Mesendoderm (in vitro differentiated cells): ENCODE data around the gene SV2C.

Experiments used
- DNase-seq: peaks from one replicate; pipeline ENCODE4 v3.0.0; 2013
- H2AK5ac ChIP-seq: 2 replicates; pipeline ENCODE4 v1.6.1; 2013; ENCODE audit warnings: low read length, inconsistent platforms
- H2BK120ac ChIP-seq: 2 replicates; pipeline ENCODE4 v1.6.1; 2013; ENCODE audit warnings: low read depth, mild to moderate bottlenecking, low read length, moderate library complexity, mixed read lengths
- H2BK15ac ChIP-seq: replicated peaks from 2 replicates; pipeline ENCODE4 v1.6.1; 2013; ENCODE audit warnings: low read depth, mild to moderate bottlenecking, moderate library complexity
- H2BK5ac ChIP-seq: 2 replicates; pipeline ENCODE4 v1.6.1; 2013; ENCODE audit warnings: low read length, inconsistent platforms
- H3K18ac ChIP-seq: 2 replicates; pipeline ENCODE4 v1.6.1; 2013; ENCODE audit warnings: mild to moderate bottlenecking, low read length, mixed read lengths
- H3K23ac ChIP-seq: one replicate; pipeline ENCODE4 v1.6.1; 2013; ENCODE audit warnings: low read length
- H3K27ac ChIP-seq: 2 replicates; pipeline ENCODE4 v1.5.1; 2013; ENCODE audit warnings: low read depth, mild to moderate bottlenecking, inconsistent platforms, low read length, moderate library complexity
- H3K27me3 ChIP-seq: 2 replicates; pipeline ENCODE4 v1.6.1; 2013; ENCODE audit warnings: low read length, control low read depth, mild to moderate bottlenecking, inconsistent platforms; ENCODE audit not compliant: insufficient read depth, poor library complexity
- H3K36me3 ChIP-seq: 2 replicates; pipeline ENCODE4 v1.6.1; 2013; ENCODE audit warnings: low read length, inconsistent platforms; ENCODE audit not compliant: control insufficient read depth, insufficient read depth
- H3K4ac ChIP-seq: one replicate; pipeline ENCODE4 v1.6.1; 2013; ENCODE audit warnings: low read depth, mild to moderate bottlenecking, low read length, moderate library complexity
- H3K4me1 ChIP-seq: 2 replicates; pipeline ENCODE4 v1.6.1; 2013; ENCODE audit warnings: low read depth, low read length, inconsistent platforms; ENCODE audit not compliant: control insufficient read depth
- H3K4me2 ChIP-seq: 2 replicates; pipeline ENCODE4 v1.6.1; 2013; ENCODE audit warnings: low read length
- H3K4me3 ChIP-seq: 2 replicates; pipeline ENCODE4 v1.5.1; 2013; ENCODE audit warnings: mild to moderate bottlenecking, low read length
- H3K56ac ChIP-seq: one replicate; pipeline ENCODE4 v1.6.1; 2013; ENCODE audit warnings: low read length
- H3K79me1 ChIP-seq: 2 replicates; pipeline ENCODE4 v1.6.1; 2013; ENCODE audit warnings: low read length, inconsistent platforms
- H3K79me2 ChIP-seq: 2 replicates; pipeline ENCODE4 v1.6.1; 2013; ENCODE audit warnings: mild to moderate bottlenecking, low read length; ENCODE audit not compliant: control insufficient read depth, insufficient read depth
- H3K9ac ChIP-seq: 2 replicates; pipeline ENCODE4 v1.6.1; 2013; ENCODE audit warnings: low read length, inconsistent platforms
- H4K5ac ChIP-seq: one replicate; pipeline ENCODE4 v1.6.1; 2013; ENCODE audit warnings: low read length
- H4K8ac ChIP-seq: one replicate; pipeline ENCODE4 v1.6.1; 2013; ENCODE audit warnings: low read depth, mild to moderate bottlenecking, control low read depth, low read length, moderate library complexity
- WGBS: extraction: QIAGEN DNeasy Blood & Tissue Kit; methylation state at CpG from one replicate; pipeline ENCODE4 v1.1.7; 2013; ENCODE audit warnings: low lambda C conversion rate, missing lambda C conversion rate; ENCODE audit not compliant: insufficient coverage; ENCODE audit errors: extremely low coverage; 5-methylcytosine and 5-hydroxymethylcytosine counted together

SV2C gene

GRCh38 chr5:76337953-76338451 lies 254.8 kb downstream of the SV2C start:
- H4K8ac ChIP-seq: no peak overlapping the region
- H3K9ac ChIP-seq: no peak overlapping the region
- WGBS: no CpG with 5 or more reads among the region's 1 CpG
- no peak overlapping the region for H2BK5ac ChIP-seq
- H3K4me2 ChIP-seq: no peak overlapping the region
- H3K79me2 ChIP-seq: no peaks in the 10 kb centered on the region
- no peak overlapping the region for H3K4ac ChIP-seq
- H2BK15ac ChIP-seq: no peak overlapping the region
- H3K4me3 ChIP-seq: no peak overlapping the region
- no peaks in the 10 kb centered on the region for H3K79me1 ChIP-seq
- H3K23ac ChIP-seq: no peak overlapping the region
- H3K56ac ChIP-seq: no peak overlapping the region
- no peak overlapping the region for H3K18ac ChIP-seq
- no peaks in the 10 kb centered on the region for H3K36me3 ChIP-seq
- H3K27me3 ChIP-seq: no peaks in the 10 kb centered on the region
- no peak overlapping the region for H2BK120ac ChIP-seq
- H3K4me1 ChIP-seq: peaks cover 4% of the 10 kb centered on the region
- DNase-seq: peak; percentile 99
- H4K5ac ChIP-seq: no peak overlapping the region
- H2AK5ac ChIP-seq: no peak overlapping the region
- no peak overlapping the region for H3K27ac ChIP-seq

GRCh38 chr5:76339919-76340318 lies 256.7 kb downstream of the SV2C start:
- no CpG with 5 or more reads among the region's 3 CpGs for WGBS
- no peak overlapping the region for H2BK5ac ChIP-seq

DNA sequence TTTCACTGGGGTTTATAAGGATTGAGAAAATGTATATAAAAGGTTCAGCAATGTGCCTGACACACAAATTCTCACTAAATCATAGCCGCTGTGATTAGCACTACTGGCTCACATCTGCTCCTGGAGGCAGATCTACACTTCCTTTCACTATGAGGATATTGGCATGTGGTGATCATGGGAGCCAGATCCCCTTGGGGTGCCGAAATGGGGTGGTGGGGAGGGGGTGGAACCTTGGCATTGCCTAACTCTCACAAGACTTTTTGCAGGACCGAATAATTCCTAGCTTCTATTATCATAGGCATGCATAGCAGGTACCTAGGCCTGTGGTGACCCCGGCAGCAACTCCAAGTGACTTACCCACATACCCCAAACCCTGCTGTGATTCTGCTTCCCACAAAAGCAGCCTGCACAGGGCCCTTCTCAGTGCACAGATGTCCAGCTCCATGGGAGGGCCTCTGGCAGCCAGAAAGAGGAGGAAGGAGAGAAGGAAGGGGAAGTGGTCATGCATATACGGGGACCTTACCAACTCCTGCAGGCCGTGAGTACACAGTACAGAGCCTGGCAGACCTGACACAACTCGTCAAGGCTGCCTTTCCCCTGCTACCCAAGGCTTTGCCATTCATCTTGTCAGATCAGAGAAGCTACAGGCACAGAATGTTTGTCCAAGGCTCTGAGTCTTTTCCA lies 258.6 kb downstream of the SV2C start:
- Histone ChIP-seq H3K27ac (no peak overlapping the region), H4K8ac (no peak overlapping the region), H2BK15ac (no peak overlapping the region), H3K79me1 (no peaks in the 10 kb centered on the region), H3K4me1 (peaks cover 4% of the 10 kb centered on the region), H2BK5ac (no peak overlapping the region), H3K23ac (no peak overlapping the region), H3K4ac (no peak overlapping the region), H3K9ac (no peak overlapping the region), H3K36me3 (no peaks in the 10 kb centered on the region), H2AK5ac (no peak overlapping the region), H3K56ac (no peak overlapping the region), H3K79me2 (no peaks in the 10 kb centered on the region), H3K4me3 (no peak overlapping the region), H3K27me3 (no peaks in the 10 kb centered on the region), H2BK120ac (no peak overlapping the region), H4K5ac (no peak overlapping the region), H3K4me2 (no peak overlapping the region), H3K18ac (no peak overlapping the region)
- WGBS: no CpG with 5 or more reads among the region's 7 CpGs
- no peak for DNase-seq

More at GRCh38 chr5:76339919-76340318, 256.7 kb downstream of the SV2C start:
- Histone ChIP-seq H3K9ac (no peak overlapping the region), H3K79me1 (no peaks in the 10 kb centered on the region), H4K5ac (no peak overlapping the region), H3K36me3 (no peaks in the 10 kb centered on the region), H3K56ac (no peak overlapping the region), H3K23ac (no peak overlapping the region), H3K4me1 (peaks cover 4% of the 10 kb centered on the region), H3K79me2 (no peaks in the 10 kb centered on the region), H3K4ac (no peak overlapping the region), H4K8ac (no peak overlapping the region), H2BK120ac (no peak overlapping the region), H2AK5ac (no peak overlapping the region), H3K18ac (no peak overlapping the region), H3K4me2 (no peak overlapping the region), H2BK15ac (no peak overlapping the region), H3K4me3 (no peak overlapping the region), H3K27me3 (no peaks in the 10 kb centered on the region), H3K27ac (no peak overlapping the region)
- no peak for DNase-seq

GRCh38 chr5:76342474-76342873 lies 259.3 kb downstream of the SV2C start:
- no peak overlapping the region for H3K23ac ChIP-seq
- no peak overlapping the region for H3K27ac ChIP-seq
- no peaks in the 10 kb centered on the region for H3K36me3 ChIP-seq
- WGBS: no CpG with 5 or more reads among the region's 1 CpG
- peaks cover 3% of the 10 kb centered on the region for H3K4me1 ChIP-seq
- no peaks in the 10 kb centered on the region for H3K79me1 ChIP-seq
- no peak overlapping the region for H2BK15ac ChIP-seq
- no peak overlapping the region for H2BK5ac ChIP-seq
- DNase-seq: no peak
- no peak overlapping the region for H3K4me2 ChIP-seq
- H2AK5ac ChIP-seq: no peak overlapping the region
- H2BK120ac ChIP-seq: no peak overlapping the region
- no peak overlapping the region for H3K56ac ChIP-seq
- no peak overlapping the region for H4K5ac ChIP-seq
- H4K8ac ChIP-seq: no peak overlapping the region
- no peaks in the 10 kb centered on the region for H3K79me2 ChIP-seq
- H3K27me3 ChIP-seq: no peaks in the 10 kb centered on the region
- H3K4me3 ChIP-seq: no peak overlapping the region
- no peak overlapping the region for H3K4ac ChIP-seq
- no peak overlapping the region for H3K9ac ChIP-seq
- H3K18ac ChIP-seq: no peak overlapping the region

DNA sequence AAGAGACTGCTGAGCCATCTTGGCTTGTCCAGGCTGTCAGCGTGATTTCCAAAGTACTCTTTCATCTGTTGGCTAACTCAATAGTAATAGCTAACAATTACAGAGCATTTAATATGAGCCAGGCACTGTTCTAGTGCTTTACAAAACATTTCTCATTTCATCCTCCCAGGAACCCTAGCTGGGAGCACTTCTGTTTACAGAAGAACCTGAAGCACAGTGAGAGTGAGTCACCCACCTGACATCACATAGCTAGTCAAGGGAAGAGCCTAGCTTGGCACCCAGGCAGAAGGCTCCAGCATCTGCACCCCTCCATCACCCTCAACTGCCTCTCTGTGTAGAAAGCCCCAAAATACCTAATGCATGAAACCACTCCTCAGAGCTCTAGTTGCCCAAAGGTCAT lies 262.4 kb downstream of the SV2C start:
- no peak for DNase-seq
- no peaks in the 10 kb centered on the region for H3K27me3 ChIP-seq
- no CpG with 5 or more reads among the region's 1 CpG for WGBS

GRCh38 chr5:76351176-76351575 lies 268.0 kb downstream of the SV2C start:
- no peak overlapping the region for H2BK5ac ChIP-seq
- H4K5ac ChIP-seq: no peak overlapping the region
- no CpG with 5 or more reads among the region's 4 CpGs for WGBS
- DNase-seq: no peak
- no peak overlapping the region for H3K56ac ChIP-seq
- H3K18ac ChIP-seq: no peak overlapping the region
- H3K79me1 ChIP-seq: no peaks in the 10 kb centered on the region
- H3K4me2 ChIP-seq: no peak overlapping the region
- H2BK120ac ChIP-seq: no peak overlapping the region
- no peak overlapping the region for H4K8ac ChIP-seq
- no peak overlapping the region for H2AK5ac ChIP-seq
- H3K36me3 ChIP-seq: no peaks in the 10 kb centered on the region
- no peaks in the 10 kb centered on the region for H3K27me3 ChIP-seq
- H3K4me1 ChIP-seq: no peaks in the 10 kb centered on the region
- no peak overlapping the region for H3K27ac ChIP-seq
- no peak overlapping the region for H3K4ac ChIP-seq
- H3K9ac ChIP-seq: no peak overlapping the region
- no peak overlapping the region for H2BK15ac ChIP-seq
- no peak overlapping the region for H3K23ac ChIP-seq
- no peaks in the 10 kb centered on the region for H3K79me2 ChIP-seq
- no peak overlapping the region for H3K4me3 ChIP-seq

More for the DNA sequence above, 262.4 kb downstream of the SV2C start:
- H3K9ac ChIP-seq: no peak overlapping the region
- no peaks in the 10 kb centered on the region for H3K79me1 ChIP-seq
- no peak overlapping the region for H3K56ac ChIP-seq
- H3K36me3 ChIP-seq: no peaks in the 10 kb centered on the region
- no peaks in the 10 kb centered on the region for H3K4me1 ChIP-seq
- no peak overlapping the region for H3K23ac ChIP-seq
- no peak overlapping the region for H4K5ac ChIP-seq
- H2AK5ac ChIP-seq: no peak overlapping the region
- no peak overlapping the region for H3K4me3 ChIP-seq
- no peaks in the 10 kb centered on the region for H3K79me2 ChIP-seq
- no peak overlapping the region for H2BK5ac ChIP-seq
- no peak overlapping the region for H3K4ac ChIP-seq
- H3K27ac ChIP-seq: no peak overlapping the region
- no peak overlapping the region for H3K4me2 ChIP-seq
- H2BK15ac ChIP-seq: no peak overlapping the region
- H2BK120ac ChIP-seq: no peak overlapping the region
- H4K8ac ChIP-seq: no peak overlapping the region
- H3K18ac ChIP-seq: no peak overlapping the region
